NOMO-1 treated with dmso at 0.1 percent for 144 hours (cell line): Measurements from ENCODE around the gene BYSL.

ENCODE experiments used
- DNase-seq: peaks from one replicate; lab custom pipeline; 2025; ENCODE audit not compliant: unreplicated experiment; lab: John Stamatoyannopoulos, UW

The BYSL gene

GRCh38 chr6:41974281-41974825, 53.1 kb downstream of the BYSL start:
- no peak for DNase-seq

DNA sequence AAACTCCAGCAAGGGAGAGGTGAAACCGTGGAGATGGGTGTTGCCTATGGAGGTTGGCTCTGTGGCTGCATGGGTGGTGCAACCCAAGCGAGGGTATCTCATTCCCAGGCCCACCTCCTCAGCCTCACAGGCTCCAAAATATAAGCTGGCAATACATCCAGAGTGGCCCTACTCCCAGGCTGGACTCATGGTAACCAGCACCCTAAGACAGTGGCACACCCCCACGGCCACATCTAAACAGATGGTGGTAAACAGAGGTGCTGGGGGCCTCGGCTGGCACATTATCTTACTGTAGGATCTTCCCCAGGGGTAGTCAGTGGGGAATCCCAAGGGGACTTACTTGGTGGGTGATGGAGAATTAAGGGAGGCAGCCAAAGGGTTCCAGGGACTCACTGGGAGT, 54.0 kb downstream of the BYSL start:
- no peak for DNase-seq

GRCh38 chr6:41976794-41977484, 55.6 kb downstream of the BYSL start:
- no peak for DNase-seq
